Smooth muscle cell (in vitro differentiated cells): Measurements from ENCODE around the gene CDIP1. TPM values are rescaled to one million over a fixed set of nuclear protein-coding genes. Genes with fewer than 3 reads are reported as not detected.

Experiments used
- DNase-seq: peaks from one replicate; lab custom pipeline; 2025; ENCODE audit not compliant: unreplicated experiment; lab: John Stamatoyannopoulos, UW
- H2AFZ ChIP-seq: fragments of 200-600 bp; sonication (generic); 2 replicates; pipeline ENCODE4 v1.6.0; 2016; ENCODE audit warnings: antibody characterized with exemption, low read depth, mild to moderate bottlenecking
- H3F3A ChIP-seq: fragments of 200-600 bp; sonication (generic); 2 replicates; pipeline ENCODE4 v1.6.0; 2017; ENCODE audit warnings: antibody characterized with exemption, low read depth
- H3K27ac ChIP-seq: fragments of 200-600 bp; sonication (generic); 2 replicates; pipeline ENCODE4 v1.5.1; 2016; ENCODE audit warnings: low read depth, mild to moderate bottlenecking
- H3K27me3 ChIP-seq: fragments of 200-600 bp; sonication (generic); 2 replicates; pipeline ENCODE4 v1.6.1; 2016; ENCODE audit warnings: low read depth, mild to moderate bottlenecking
- H3K36me3 ChIP-seq: fragments of 200-600 bp; sonication (generic); 2 replicates; pipeline ENCODE4 v1.5.1; 2016; ENCODE audit warnings: low read depth
- H3K4me1 ChIP-seq: fragments of 200-600 bp; sonication (generic); 2 replicates; pipeline ENCODE4 v1.5.1; 2016; ENCODE audit warnings: low read depth
- H3K4me2 ChIP-seq: fragments of 200-600 bp; sonication (generic); 2 replicates; pipeline ENCODE4 v1.6.0; 2016; ENCODE audit warnings: mild to moderate bottlenecking
- H3K4me3 ChIP-seq: fragments of 200-600 bp; sonication (generic); 2 replicates; pipeline ENCODE4 v1.5.1; 2016; ENCODE audit warnings: mild to moderate bottlenecking
- H3K79me2 ChIP-seq: fragments of 200-600 bp; sonication (generic); 2 replicates; pipeline ENCODE4 v1.6.0; 2016; ENCODE audit warnings: low read depth, mild to moderate bottlenecking
- H3K9ac ChIP-seq: fragments of 200-600 bp; sonication (generic); 2 replicates; pipeline ENCODE4 v1.6.0; 2016; ENCODE audit warnings: low read depth
- H3K9me3 ChIP-seq: fragments of 200-600 bp; sonication (generic); replicated peaks from 2 replicates; pipeline ENCODE4 v1.5.1; 2016; ENCODE audit warnings: low read depth
- H4K20me1 ChIP-seq: fragments of 200-600 bp; sonication (generic); 2 replicates; pipeline ENCODE4 v1.6.0; 2016; ENCODE audit warnings: low read depth
- WGBS: methylation state at CpG from one replicate; pipeline ENCODE4 v1.1.7; 2016; ENCODE audit warnings: low lambda C conversion rate; 5-methylcytosine and 5-hydroxymethylcytosine counted together
- polyA plus RNA-seq: library from polyadenylated mRNA; unstranded; fragments of >200 nt; fragmentation: Nextera tagmentation; extraction: Ambion mirVana; gene quantifications from 2 replicates; pipeline ENCODE4 v1.2.1, GENCODE V29; 2016
- total RNA-seq: library from RNA; depleted of rRNA; stranded (reverse); fragments of >200 nt; gene quantifications from 2 replicates; pipeline ENCODE4 v1.2.3, GENCODE V29; 2014
- TF ChIP-seq, protein P1 (sequence below): fragments of 200-600 bp; sonication (generic); IDR thresholded peaks from 2 replicates; pipeline ENCODE4 v1.5.1; 2017; ENCODE audit warnings: borderline replicate concordance, mild to moderate bottlenecking, antibody characterized with exemption; ENCODE audit not compliant: insufficient read depth, poor library complexity, severe bottlenecking

CDIP1 gene
- total and polyA plus RNA-seq, 2 experiments from 2014 or later, result 19.7 to 36.9 TPM

- H3K9me3 ChIP-seq, result no peaks in the 10 kb centered on the region
- no peaks in the 10 kb centered on the region for H3K36me3 ChIP-seq
- H3K27ac ChIP-seq, result peak overlapping the region; percentile 84
- H3K27me3 ChIP-seq, result no peaks in the 10 kb centered on the region
- peaks cover 12% of the 10 kb centered on the region for H3F3A ChIP-seq
- no peak for DNase-seq
- H3K79me2 ChIP-seq, result peaks cover 19% of the 10 kb centered on the region
- H3K4me3 ChIP-seq, result no peak overlapping the region
- WGBS, result 40% methylated on average over 16 of the region's 16 CpGs
- H2AFZ ChIP-seq, result no peak overlapping the region
- H4K20me1 ChIP-seq, result peaks cover 94% of the 10 kb centered on the region
- H3K9ac ChIP-seq, result no peak overlapping the region
- H3K4me1 ChIP-seq, result peaks cover 11% of the 10 kb centered on the region
- H3K4me2 ChIP-seq, result peak overlapping the region; percentile 48
- TF ChIP-seq, protein P1, sequence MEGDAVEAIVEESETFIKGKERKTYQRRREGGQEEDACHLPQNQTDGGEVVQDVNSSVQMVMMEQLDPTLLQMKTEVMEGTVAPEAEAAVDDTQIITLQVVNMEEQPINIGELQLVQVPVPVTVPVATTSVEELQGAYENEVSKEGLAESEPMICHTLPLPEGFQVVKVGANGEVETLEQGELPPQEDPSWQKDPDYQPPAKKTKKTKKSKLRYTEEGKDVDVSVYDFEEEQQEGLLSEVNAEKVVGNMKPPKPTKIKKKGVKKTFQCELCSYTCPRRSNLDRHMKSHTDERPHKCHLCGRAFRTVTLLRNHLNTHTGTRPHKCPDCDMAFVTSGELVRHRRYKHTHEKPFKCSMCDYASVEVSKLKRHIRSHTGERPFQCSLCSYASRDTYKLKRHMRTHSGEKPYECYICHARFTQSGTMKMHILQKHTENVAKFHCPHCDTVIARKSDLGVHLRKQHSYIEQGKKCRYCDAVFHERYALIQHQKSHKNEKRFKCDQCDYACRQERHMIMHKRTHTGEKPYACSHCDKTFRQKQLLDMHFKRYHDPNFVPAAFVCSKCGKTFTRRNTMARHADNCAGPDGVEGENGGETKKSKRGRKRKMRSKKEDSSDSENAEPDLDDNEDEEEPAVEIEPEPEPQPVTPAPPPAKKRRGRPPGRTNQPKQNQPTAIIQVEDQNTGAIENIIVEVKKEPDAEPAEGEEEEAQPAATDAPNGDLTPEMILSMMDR, result no peak
These were observed 9.2 kb downstream of the CDIP1 start for GRCh38 chr16:4529085-4530060.

GRCh38 chr16:4525634-4526277 is 12.8 kb downstream of the CDIP1 start:
- no peak overlapping the region for H3K9ac ChIP-seq
- H2AFZ ChIP-seq, result no peak overlapping the region
- no peak for DNase-seq
- H3K9me3 ChIP-seq, result no peaks in the 10 kb centered on the region
- H3K36me3 ChIP-seq, result no peaks in the 10 kb centered on the region
- H3K27me3 ChIP-seq, result no peaks in the 10 kb centered on the region
- peaks cover 12% of the 10 kb centered on the region for H3F3A ChIP-seq
- H3K4me1 ChIP-seq, result peaks cover 24% of the 10 kb centered on the region
- H3K27ac ChIP-seq, result no peak overlapping the region
- no peak overlapping the region for H3K4me3 ChIP-seq
- no peak overlapping the region for H3K4me2 ChIP-seq
- H4K20me1 ChIP-seq, result peaks cover 88% of the 10 kb centered on the region
- WGBS, result 61% methylated on average over 13 of the region's 13 CpGs
- peaks cover 19% of the 10 kb centered on the region for H3K79me2 ChIP-seq
- TF ChIP-seq, protein P1, result no peak

DNA sequence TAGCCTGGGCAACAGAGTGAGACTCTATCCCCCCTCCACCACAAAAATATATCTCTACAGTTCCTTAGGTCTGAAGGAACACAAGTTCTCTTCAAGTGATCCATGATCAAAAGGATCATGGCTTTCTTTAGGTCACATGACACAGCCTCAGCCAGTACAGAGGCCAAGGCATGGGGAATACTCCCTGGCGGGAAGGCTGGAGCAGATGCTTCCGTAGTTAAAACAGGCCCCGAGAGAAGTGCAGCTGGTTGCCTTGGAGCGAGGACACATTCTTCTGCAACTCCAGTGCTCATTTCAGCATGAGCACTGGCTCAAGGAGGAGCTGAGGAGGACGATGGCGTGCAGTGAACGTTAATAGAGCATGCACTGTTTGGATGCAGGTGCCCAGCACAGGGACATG is 13.5 kb downstream of the CDIP1 start:
- H3K9ac ChIP-seq, result no peak overlapping the region
- no peak for DNase-seq
- H3K79me2 ChIP-seq, result peaks cover 19% of the 10 kb centered on the region
- TF ChIP-seq, protein P1, result no peak
- peaks cover 10% of the 10 kb centered on the region for H3F3A ChIP-seq
- no peaks in the 10 kb centered on the region for H3K36me3 ChIP-seq
- peaks cover 86% of the 10 kb centered on the region for H4K20me1 ChIP-seq
- H3K4me3 ChIP-seq, result no peak overlapping the region
- H3K27me3 ChIP-seq, result no peaks in the 10 kb centered on the region
- H3K9me3 ChIP-seq, result no peaks in the 10 kb centered on the region
- H3K27ac ChIP-seq, result no peak overlapping the region
- WGBS, result 89% methylated on average over 7 of the region's 7 CpGs
- no peak overlapping the region for H3K4me2 ChIP-seq
- H2AFZ ChIP-seq, result no peak overlapping the region
- peaks cover 24% of the 10 kb centered on the region for H3K4me1 ChIP-seq
